Activated CD4-positive, alpha-beta T cell treated with anti-CD3 and anti-CD28 coated beads, Interleukin-2, amount 50 U/mL, for 16 hours (primary cell): ENCODE data around the gene OR2G2.

ENCODE experiments used
- DNase-seq: peaks from one replicate; pipeline ENCODE4 v3.0.0-alpha.2; 2020

The OR2G2 gene

GRCh38 chr1:247588060-247588459 lies at the start of gene OR2G2:
TSS of gene OR2G2 (plus strand) at chr1:247588360. CDS start at chr1:247588360, 0 bp downstream.
- no peak for DNase-seq

GRCh38 chr1:247538561-247538960 lies 49.6 kb upstream of the OR2G2 start:
- no peak for DNase-seq

GRCh38 chr1:247539215-247539614 lies 48.9 kb upstream of the OR2G2 start:
- no peak for DNase-seq

GRCh38 chr1:247540581-247540980 lies 47.6 kb upstream of the OR2G2 start:
- no peak for DNase-seq

GRCh38 chr1:247542811-247543210 lies 45.3 kb upstream of the OR2G2 start:
- DNase-seq = no peak

GRCh38 chr1:247548092-247548491 lies 40.1 kb upstream of the OR2G2 start:
- DNase-seq = no peak

GRCh38 chr1:247548769-247549182 lies 39.4 kb upstream of the OR2G2 start, which contains the start of gene GCSAML:
TSS of gene GCSAML (plus strand) at chr1:247549134. CDS start at chr1:247549192, 58 bp downstream.
- no peak for DNase-seq

GRCh38 chr1:247551721-247552120 lies 36.4 kb upstream of the OR2G2 start:
- DNase-seq = no peak

GRCh38 chr1:247552231-247552630 lies 35.9 kb upstream of the OR2G2 start:
- DNase-seq = no peak

- no peak for DNase-seq
Measured at GRCh38 chr1:247557926-247558674, 30.1 kb upstream of the OR2G2 start.

GRCh38 chr1:247561711-247562110 lies 26.4 kb upstream of the OR2G2 start:
- no peak for DNase-seq

- no peak for DNase-seq
Measured at GRCh38 chr1:247562198-247562597, 26.0 kb upstream of the OR2G2 start.

- DNase-seq = no peak
Measured at GRCh38 chr1:247574236-247574635, 13.9 kb upstream of the OR2G2 start.

- no peak for DNase-seq
Measured at GRCh38 chr1:247574664-247575063, 13.5 kb upstream of the OR2G2 start.

GRCh38 chr1:247576514-247576913 lies 11.6 kb upstream of the OR2G2 start:
- peak; percentile 24 for DNase-seq

GRCh38 chr1:247578946-247579460 lies 9.2 kb upstream of the OR2G2 start:
- DNase-seq = no peak

- no peak for DNase-seq
Measured at GRCh38 chr1:247605286-247605685, 17.1 kb downstream of the OR2G2 start, which contains the start of gene OR2G3. TSS of gene OR2G3 (plus strand) at chr1:247605586. CDS start at chr1:247605586, 0 bp downstream.

- no peak for DNase-seq
Measured at GRCh38 chr1:247613405-247613804, 25.2 kb downstream of the OR2G2 start.

GRCh38 chr1:247614625-247615024 lies 26.5 kb downstream of the OR2G2 start:
- DNase-seq = no peak

- no peak for DNase-seq
Measured at GRCh38 chr1:247627951-247628350, 39.8 kb downstream of the OR2G2 start.

GRCh38 chr1:247638011-247638410 lies 49.9 kb downstream of the OR2G2 start:
- no peak for DNase-seq

- DNase-seq = no peak
Measured at GRCh38 chr1:247638781-247639180, 50.6 kb downstream of the OR2G2 start.
